Fibroblast of upper back skin (primary cell): Measurements from ENCODE around the gene QSER1.
"Not testable (repeated sequence)": the region's sequence is repeated elsewhere in the genome, so short reads cannot be mapped to it uniquely, and the experiment has no call there.

Source experiments
- DNase-seq: peaks from one replicate; pipeline ENCODE4 v3.0.0-alpha.2; 2013

Gene QSER1

DNA sequence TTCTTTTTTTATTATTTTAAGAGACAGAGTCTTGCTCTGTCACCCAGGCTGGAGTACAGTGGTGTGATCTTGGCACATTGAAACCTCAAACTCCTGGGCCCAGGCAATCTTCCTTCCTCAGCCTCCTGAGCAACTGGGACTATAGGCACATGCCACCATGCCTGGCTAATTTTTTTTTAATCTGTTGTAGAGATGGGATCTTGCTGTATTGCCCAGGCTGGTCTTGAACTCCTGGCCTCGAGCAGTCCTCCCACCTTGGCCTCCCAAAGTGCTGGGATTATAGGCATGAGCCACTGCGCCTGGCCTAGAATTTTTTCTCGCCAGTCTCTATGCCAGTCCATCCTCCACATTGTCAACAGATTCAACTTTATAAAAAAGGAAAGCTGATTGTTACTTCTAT is 44.7 kb downstream of the QSER1 start:
- not testable (repeated sequence) for DNase-seq

DNA sequence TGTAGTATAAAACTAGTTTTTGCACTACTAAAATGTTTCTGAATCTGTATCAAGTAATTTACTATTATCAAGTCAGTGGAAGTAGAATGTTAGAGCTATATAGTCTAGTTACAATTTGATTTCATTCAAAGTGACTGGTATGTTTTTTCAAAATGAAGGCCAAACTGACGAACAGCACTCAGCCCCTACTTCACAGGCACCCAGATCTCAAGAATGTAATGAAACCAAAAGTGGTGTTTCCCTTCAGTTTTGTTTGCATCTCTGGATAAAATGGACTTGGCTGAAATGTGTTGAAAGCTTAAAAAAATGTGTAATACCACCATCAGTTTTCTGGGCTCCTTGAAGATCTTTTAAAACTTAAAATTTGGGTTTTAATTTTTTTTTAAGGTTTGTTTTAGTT is 46.4 kb downstream of the QSER1 start:
- no peak for DNase-seq

DNA sequence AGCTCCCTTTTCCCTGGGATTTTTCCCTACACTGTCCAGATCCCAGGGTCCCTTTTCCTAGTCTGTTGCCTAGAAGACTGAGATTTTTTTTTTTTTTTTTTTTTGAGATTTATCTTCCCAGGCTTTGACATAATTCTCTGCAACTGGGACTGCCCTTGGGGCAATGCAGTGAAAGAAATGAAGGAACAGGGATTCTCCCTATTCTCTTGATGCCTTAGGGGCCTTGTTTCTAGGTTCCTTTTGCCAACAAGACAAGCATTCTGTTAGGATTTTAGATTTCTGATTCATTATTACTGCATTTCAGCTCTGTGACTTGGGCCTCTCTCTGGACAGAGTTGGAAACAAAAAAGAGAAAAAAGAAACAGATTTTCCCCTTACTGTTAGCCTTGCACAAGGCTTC is 47.3 kb downstream of the QSER1 start:
- DNase-seq: no peak

DNA sequence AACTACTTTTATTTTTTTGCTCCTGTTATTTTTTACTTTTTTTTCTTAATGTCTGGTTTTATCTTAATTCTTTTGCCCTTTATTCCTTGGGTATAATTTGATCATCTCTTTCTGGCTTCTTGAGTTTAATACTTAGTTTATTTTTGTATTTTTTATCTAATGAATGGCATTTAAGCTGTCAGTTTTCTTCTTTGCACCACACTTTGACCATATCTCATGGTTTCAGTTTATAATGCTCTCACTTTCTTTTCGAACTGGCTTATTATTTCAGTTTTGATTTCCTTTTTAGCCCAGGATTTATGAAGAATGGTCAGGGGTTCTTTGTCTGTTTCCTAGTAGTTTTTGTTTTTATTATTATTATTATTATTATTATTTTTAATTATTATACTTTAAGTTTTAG is 48.3 kb downstream of the QSER1 start:
- no peak for DNase-seq

- DNase-seq: no peak
These were observed 55.4 kb downstream of the QSER1 start for GRCh38 chr11:32947978-32948377.

- no peak for DNase-seq
These were observed 57.1 kb downstream of the QSER1 start for GRCh38 chr11:32949739-32950138.

DNA sequence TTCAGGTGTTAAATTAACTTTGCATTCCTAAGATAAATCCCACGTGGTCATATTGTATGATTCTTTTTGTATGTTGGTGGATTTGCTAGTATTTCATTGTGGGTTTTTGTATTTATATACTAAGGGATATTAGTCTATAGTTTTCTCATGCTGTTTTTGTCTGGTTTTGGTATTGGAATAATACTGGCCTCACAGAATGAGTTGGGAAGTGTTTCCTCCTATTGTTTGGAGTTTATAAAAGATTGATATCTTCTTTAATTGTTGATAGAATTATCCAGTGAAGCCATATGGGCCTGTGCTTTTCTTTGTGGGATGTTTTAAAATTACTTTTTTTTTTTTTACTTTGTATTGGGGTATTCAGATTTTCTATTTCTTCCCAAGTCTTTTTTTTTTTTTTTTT is 59.8 kb downstream of the QSER1 start:
- DNase-seq: no peak

DNA sequence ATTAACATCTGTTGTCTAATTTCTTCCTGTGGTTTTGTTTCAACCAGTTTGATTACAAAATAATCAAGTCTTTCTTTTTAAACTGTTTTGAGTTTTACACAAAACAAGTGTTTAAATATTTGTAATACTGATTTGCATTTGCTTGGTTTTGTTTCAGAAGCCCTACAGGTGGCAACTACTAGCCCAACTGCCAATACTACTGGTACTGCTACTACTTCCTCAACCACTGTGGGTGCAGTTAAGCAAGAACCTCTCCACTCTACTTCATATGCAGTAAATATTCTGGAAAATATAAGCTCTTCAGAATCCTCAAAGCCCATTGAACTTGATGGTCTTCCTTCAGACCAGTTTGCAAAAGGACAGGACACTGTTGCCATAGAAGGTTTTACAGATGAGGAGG is 61.1 kb downstream of the QSER1 start:
- no peak for DNase-seq

GRCh38 chr11:32960553-32961164 is 68.0 kb downstream of the QSER1 start:
- DNase-seq: peak; percentile 57

- DNase-seq: peak; percentile 16
These were observed 69.4 kb downstream of the QSER1 start for GRCh38 chr11:32962016-32962415.

DNA sequence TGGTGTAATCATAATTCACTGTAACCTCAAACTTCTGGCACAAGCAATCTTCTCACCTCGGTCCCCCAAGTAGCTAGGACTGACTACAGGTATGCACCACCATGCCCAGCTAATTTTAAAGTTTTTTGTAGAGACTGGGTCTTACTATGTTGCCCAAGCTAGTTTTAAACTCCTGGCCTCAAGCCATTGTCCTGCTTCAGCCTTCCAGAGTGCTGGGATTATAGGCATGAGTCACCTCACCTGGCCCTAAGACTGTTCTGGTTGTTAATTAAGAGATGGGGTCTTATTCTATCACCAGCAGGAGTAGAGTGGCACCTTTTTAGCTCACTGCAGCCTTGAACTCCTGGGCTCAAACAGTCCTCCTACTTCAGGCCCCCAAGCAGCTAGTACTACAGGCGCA is 71.1 kb downstream of the QSER1 start:
- no peak for DNase-seq

- DNase-seq: no peak
These were observed 75.9 kb downstream of the QSER1 start for GRCh38 chr11:32968541-32968940.

DNA sequence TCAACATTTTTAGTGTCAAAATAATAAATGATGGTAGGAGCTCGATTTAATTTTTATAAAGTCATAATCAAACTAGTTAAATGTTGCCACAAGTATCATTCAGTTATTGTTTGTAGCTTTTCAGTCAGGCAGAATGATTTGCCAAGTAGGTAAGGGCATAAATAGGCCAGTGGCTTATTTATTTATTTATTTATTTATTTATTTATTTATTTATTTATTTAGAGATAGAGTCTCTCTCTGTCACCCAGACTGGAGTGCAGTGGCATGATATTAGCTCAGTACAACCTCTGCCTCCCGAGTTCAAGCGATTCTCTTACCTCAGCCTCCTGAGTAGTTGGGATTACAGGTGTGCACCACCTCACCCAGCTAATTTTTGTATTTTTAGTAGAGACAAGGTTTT is 79.6 kb downstream of the QSER1 start:
- not testable (repeated sequence) for DNase-seq

GRCh38 chr11:32972781-32973180 is 80.2 kb downstream of the QSER1 start:
- DNase-seq: no peak

GRCh38 chr11:32982626-32983025 is 90.0 kb downstream of the QSER1 start:
- no peak for DNase-seq

DNA sequence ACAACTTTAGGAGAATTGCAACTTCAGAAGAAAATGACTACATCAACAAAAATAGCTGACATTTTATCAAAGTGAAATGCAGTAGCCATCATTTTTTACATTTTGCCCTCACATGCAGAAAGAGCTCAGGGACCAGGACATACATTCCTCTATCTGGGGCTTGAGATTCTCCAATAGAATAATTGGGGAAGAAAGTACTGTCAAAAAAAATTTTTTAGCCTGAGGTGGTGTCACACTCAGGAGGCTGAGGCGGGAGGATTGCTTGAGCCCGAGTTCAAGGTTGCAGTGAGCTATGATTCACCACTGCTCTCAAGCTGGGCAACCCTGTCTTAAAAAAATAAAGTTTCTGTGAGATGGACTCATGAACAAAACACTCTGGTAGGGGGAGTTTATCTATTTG is 90.9 kb downstream of the QSER1 start:
- no peak for DNase-seq

DNA sequence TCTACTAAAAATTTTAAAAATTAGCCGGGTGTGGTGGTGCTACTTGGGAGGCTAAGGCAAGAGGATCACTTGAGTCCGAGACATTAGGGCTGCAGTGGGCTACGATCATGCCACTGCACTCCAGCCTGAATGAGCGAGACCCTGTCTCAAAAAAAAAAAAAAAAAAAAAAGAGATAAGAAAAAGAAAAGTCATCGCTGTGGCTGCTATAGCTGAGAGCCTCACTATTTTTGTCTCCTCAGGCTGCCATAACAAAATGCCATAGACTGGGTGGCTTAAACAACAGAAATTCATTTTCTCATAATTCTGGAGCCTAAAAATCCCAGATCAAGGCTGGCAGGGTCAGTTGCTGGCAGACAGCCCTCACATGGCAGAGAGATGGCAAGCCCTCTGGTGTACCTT is 93.0 kb downstream of the QSER1 start:
- no peak for DNase-seq

- no peak for DNase-seq
These were observed 95.2 kb downstream of the QSER1 start for GRCh38 chr11:32987851-32988250.

GRCh38 chr11:32990481-32990880 is 97.9 kb downstream of the QSER1 start:
- no peak for DNase-seq

DNA sequence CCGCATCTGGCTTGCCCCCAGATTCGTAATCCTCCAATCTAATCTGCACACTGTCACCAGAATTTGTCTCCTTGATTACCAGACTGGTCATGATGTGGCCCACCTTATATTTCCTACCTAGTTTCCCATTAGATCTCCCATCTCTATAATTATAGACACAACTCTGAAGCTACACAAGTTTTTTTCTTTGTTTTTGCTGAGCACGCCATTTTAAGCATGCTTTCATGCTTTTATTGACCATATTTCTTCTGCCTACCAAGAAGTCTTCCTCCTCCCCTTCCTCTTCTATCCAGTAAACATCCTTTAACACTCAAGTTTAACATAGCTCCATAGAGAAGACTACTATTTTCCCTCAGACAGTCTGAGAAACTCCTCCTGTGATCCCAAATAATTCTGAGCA is 98.8 kb downstream of the QSER1 start:
- DNase-seq: no peak

GRCh38 chr11:32991898-32992297 is 99.3 kb downstream of the QSER1 start:
- DNase-seq: no peak

DNA sequence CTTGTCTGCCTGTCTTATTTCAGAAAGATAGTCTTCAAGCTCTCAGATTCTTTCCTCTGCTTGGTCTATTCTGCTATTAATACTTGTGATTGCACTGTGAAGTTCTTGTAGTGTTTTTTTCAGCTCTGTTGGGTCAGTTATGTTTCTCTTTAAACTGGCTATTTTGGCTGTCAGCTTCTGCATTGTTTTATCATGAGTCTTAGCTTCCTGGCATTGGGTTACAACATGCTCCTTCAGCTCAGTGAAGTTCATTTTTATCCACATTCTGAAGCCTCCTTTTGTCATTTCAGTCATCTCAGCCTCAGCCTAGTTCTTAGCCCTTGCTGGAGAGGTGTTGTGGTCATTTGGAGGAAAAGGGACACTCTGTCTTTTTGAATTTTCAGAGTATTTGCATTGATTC is 107.6 kb downstream of the QSER1 start:
- peak; percentile 88 for DNase-seq

GRCh38 chr11:33001281-33001680 is 108.7 kb downstream of the QSER1 start:
- no peak for DNase-seq

DNA sequence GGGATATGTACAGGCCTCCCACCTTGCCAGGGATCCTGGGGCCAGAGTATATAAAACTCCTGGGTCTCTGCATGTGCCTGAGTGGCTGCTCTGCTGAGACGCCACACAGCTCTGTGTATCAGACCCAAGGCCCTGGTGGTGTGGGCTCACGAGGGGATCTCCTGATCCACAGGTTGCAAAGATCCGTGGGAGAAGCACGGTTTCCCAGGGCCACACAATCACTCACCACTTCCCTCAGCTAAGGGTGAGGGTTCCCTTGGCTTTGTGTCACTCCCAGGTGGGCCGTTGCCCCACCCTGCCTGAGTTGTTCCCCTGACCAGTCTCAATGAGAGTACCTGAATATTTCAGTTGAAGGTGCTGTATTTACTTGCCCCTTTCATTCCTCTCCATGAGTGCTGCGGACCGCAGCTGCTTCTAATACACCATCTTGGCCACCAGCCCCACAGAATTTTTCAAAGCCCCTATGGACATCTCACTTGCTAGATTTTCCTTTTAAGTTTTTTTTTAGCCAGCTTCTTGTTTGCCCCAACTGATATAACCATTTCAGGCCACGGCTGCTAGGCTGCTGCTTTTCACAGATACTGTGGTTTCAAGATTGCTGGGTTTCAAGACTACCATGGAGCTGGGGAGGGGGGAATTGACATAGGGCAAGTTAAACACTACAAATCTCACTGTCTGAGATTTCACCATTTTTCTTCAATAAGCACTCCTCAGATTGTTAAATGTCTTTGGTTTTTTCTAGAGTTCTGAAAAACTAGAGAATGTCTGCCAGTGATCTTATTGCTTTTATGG is 109.3 kb downstream of the QSER1 start:
- DNase-seq: no peak

DNA sequence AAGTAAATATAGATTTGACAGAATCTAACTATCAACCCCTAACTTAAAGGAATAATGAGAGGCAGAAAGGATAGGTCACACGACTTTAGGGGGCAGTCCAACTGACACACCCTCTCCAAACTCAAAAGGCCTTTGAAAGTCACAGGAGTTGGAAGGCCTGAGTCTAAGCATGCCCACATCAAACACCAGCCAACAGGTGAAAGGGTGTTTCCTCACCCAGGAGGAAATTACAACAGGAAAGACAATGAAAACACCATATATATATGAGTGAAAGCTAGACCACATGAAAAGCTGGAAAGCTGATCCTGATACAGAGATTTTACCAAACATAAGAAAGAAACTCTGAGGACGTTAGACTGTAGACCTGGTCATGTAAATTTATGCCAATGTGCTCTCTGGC is 112.6 kb downstream of the QSER1 start:
- DNase-seq: no peak
